H9 (cell line): ENCODE data around the gene UPK1A. TPM values are rescaled to one million over a fixed set of nuclear protein-coding genes. Genes with fewer than 3 reads are reported as not detected.

ENCODE experiments used
- DNase-seq: peaks from one replicate; pipeline ENCODE4 v3.0.0-alpha.2; 2017
- H2AFZ ChIP-seq: one replicate; pipeline ENCODE4 v1.6.1; 2013; ENCODE audit warnings: mild to moderate bottlenecking, low read length, control low read depth, moderate library complexity
- H2AK5ac ChIP-seq: 2 replicates; pipeline ENCODE4 v1.6.1; 2013; ENCODE audit warnings: low read length, control low read depth, mixed read lengths; ENCODE audit not compliant: insufficient read length
- H2BK120ac ChIP-seq: one replicate; pipeline ENCODE4 v1.6.1; 2013; ENCODE audit warnings: low read depth, mild to moderate bottlenecking, low read length, control low read depth, inconsistent platforms; ENCODE audit not compliant: poor library complexity, severe bottlenecking
- H2BK12ac ChIP-seq: 2 replicates; pipeline ENCODE4 v1.6.1; 2013; ENCODE audit warnings: low read length, control low read depth, mixed read lengths, low read depth; ENCODE audit not compliant: insufficient read length
- H2BK15ac ChIP-seq: 2 replicates; pipeline ENCODE4 v1.6.1; 2013; ENCODE audit warnings: low read depth, low read length, control low read depth
- H2BK20ac ChIP-seq: one replicate; pipeline ENCODE4 v1.6.1; 2013; ENCODE audit warnings: low read depth, mild to moderate bottlenecking, low read length, control low read depth, inconsistent platforms; ENCODE audit not compliant: poor library complexity, severe bottlenecking
- H2BK5ac ChIP-seq: 2 replicates; pipeline ENCODE4 v1.6.1; 2013; ENCODE audit warnings: low read length, control low read depth, mixed read lengths; ENCODE audit not compliant: insufficient read length
- H3K14ac ChIP-seq: 2 replicates; pipeline ENCODE4 v1.6.1; 2013; ENCODE audit warnings: low read length, control low read depth; ENCODE audit not compliant: insufficient read depth
- H3K18ac ChIP-seq: 2 replicates; pipeline ENCODE4 v1.6.1; 2013; ENCODE audit warnings: low read depth, mild to moderate bottlenecking, mixed read lengths, low read length, control low read depth; ENCODE audit not compliant: insufficient read length
- H3K23ac ChIP-seq: 2 replicates; pipeline ENCODE4 v1.6.1; 2013; ENCODE audit warnings: low read length, control low read depth, mixed read lengths, low read depth; ENCODE audit not compliant: insufficient read length
- H3K23me2 ChIP-seq: 2 replicates; pipeline ENCODE4 v1.6.1; 2013; ENCODE audit warnings: low read depth, mild to moderate bottlenecking, mixed read lengths, low read length, control low read depth; ENCODE audit not compliant: insufficient read length, poor library complexity, severe bottlenecking
- H3K27ac ChIP-seq: 2 replicates; pipeline ENCODE4 v1.5.1; 2013; ENCODE audit warnings: low read length, control low read depth, mixed read lengths, low read depth; ENCODE audit not compliant: insufficient read length
- H3K27me3 ChIP-seq: 2 replicates; pipeline ENCODE4 v1.6.1; 2013; ENCODE audit warnings: low read length, control low read depth, inconsistent platforms; ENCODE audit not compliant: insufficient read depth
- H3K4ac ChIP-seq: 2 replicates; pipeline ENCODE4 v1.6.1; 2013; ENCODE audit warnings: low read depth, mild to moderate bottlenecking, control low read depth, inconsistent platforms, low read length, moderate library complexity
- H3K4me1 ChIP-seq: 2 replicates; pipeline ENCODE4 v1.6.1; 2013; ENCODE audit warnings: low read length, control low read depth, inconsistent platforms; ENCODE audit not compliant: insufficient read depth
- H3K4me2 ChIP-seq: 2 replicates; pipeline ENCODE4 v1.6.1; 2013; ENCODE audit warnings: low read length, control low read depth, mixed read lengths; ENCODE audit not compliant: insufficient read length, insufficient read depth
- H3K56ac ChIP-seq: 2 replicates; pipeline ENCODE4 v1.6.1; 2013; ENCODE audit warnings: low read depth, mild to moderate bottlenecking, mixed read lengths, low read length, control low read depth; ENCODE audit not compliant: insufficient read length
- H3K79me1 ChIP-seq: 2 replicates; pipeline ENCODE4 v1.6.1; 2013; ENCODE audit warnings: low read depth, mild to moderate bottlenecking, moderate library complexity, low read length, control low read depth, inconsistent platforms; ENCODE audit not compliant: insufficient read depth, poor library complexity, severe bottlenecking
- H3K79me2 ChIP-seq: 2 replicates; pipeline ENCODE4 v1.6.1; 2013; ENCODE audit warnings: low read length, control low read depth, inconsistent platforms; ENCODE audit not compliant: insufficient read depth
- H3K9ac ChIP-seq: 2 replicates; pipeline ENCODE4 v1.6.1; 2013; ENCODE audit warnings: low read length, control low read depth, mixed read lengths; ENCODE audit not compliant: insufficient read length; ENCODE audit errors: extremely low read depth
- H3K9me3 ChIP-seq: one replicate; pipeline ENCODE4 v1.6.1; 2013; ENCODE audit warnings: low read depth, low read length, inconsistent platforms; ENCODE audit not compliant: control insufficient read depth
- H3T11ph ChIP-seq: one replicate; pipeline ENCODE4 v1.6.1; 2013; ENCODE audit warnings: mild to moderate bottlenecking, low read length, control low read depth, inconsistent platforms
- H4K20me1 ChIP-seq: one replicate; pipeline ENCODE4 v1.6.1; 2013; ENCODE audit not compliant: control insufficient read depth, insufficient read length, insufficient read depth
- H4K5ac ChIP-seq: 2 replicates; pipeline ENCODE4 v1.6.1; 2013; ENCODE audit warnings: low read depth, mild to moderate bottlenecking, mixed read lengths, low read length, control low read depth; ENCODE audit not compliant: insufficient read length
- H4K8ac ChIP-seq: replicated peaks from 2 replicates; pipeline ENCODE4 v1.6.1; 2013; ENCODE audit warnings: low read length, control low read depth, mixed read lengths, low read depth; ENCODE audit not compliant: insufficient read length
- H4K91ac ChIP-seq: 2 replicates; pipeline ENCODE4 v1.6.1; 2013; ENCODE audit warnings: low read depth, mild to moderate bottlenecking, moderate library complexity, mixed read lengths, low read length, control low read depth; ENCODE audit not compliant: insufficient read length
- H3K27ac Mint-ChIP-seq, 3 experiments: 2 replicates in 2 of 3; 3 replicates in 1 of 3; pipeline ENCODE4 v1.8.0; 2020 to 2021; ENCODE audit warnings: mixed read lengths in 3 of 3, mild to moderate bottlenecking in 1 of 3, moderate library complexity in 1 of 3
- H3K27me3 Mint-ChIP-seq: 2 replicates; pipeline ENCODE4 v1.8.0; 2021; ENCODE audit warnings: low read depth, mild to moderate bottlenecking, moderate library complexity, mixed read lengths
- H3K36me3 Mint-ChIP-seq, 3 experiments: 2 replicates in 2 of 3; 3 replicates in 1 of 3; pipeline ENCODE4 v1.8.0; 2020 to 2021; ENCODE audit warnings: low read depth in 3 of 3, mixed read lengths in 3 of 3; ENCODE audit not compliant: insufficient read depth in 1 of 3
- H3K4me1 Mint-ChIP-seq, 2 experiments: 2 replicates each; pipeline ENCODE4 v1.8.0; 2020; ENCODE audit warnings: mixed read lengths in 2 of 2
- H3K4me3 Mint-ChIP-seq, 2 experiments: 2 replicates in 1 of 2; 3 replicates in 1 of 2; pipeline ENCODE4 v1.8.0; 2020 to 2021; ENCODE audit warnings: mild to moderate bottlenecking in 2 of 2, mixed read lengths in 2 of 2, moderate library complexity in 1 of 2
- H3K9me3 Mint-ChIP-seq, 2 experiments: 2 replicates in 1 of 2; 3 replicates in 1 of 2; pipeline ENCODE4 v1.8.0; 2020; ENCODE audit warnings: mild to moderate bottlenecking in 2 of 2, mixed read lengths in 2 of 2, moderate library complexity in 1 of 2
- CTCF ChIP-seq: fragments of 200-600 bp; sonication (generic); conservative IDR thresholded peaks from 3 replicates; pipeline ENCODE4 v1.8.0; 2021; ENCODE audit warnings: antibody characterized with exemption, mild to moderate bottlenecking
- WGBS: extraction: QIAGEN DNeasy Blood & Tissue Kit; methylation state at CpG from one replicate; pipeline ENCODE4 v1.1.7; 2013; ENCODE audit warnings: missing lambda C conversion rate, low lambda C conversion rate, mixed read lengths; ENCODE audit not compliant: insufficient read length; ENCODE audit errors: extremely low coverage; 5-methylcytosine and 5-hydroxymethylcytosine counted together
- total RNA-seq: library from RNA; stranded (reverse); gene quantifications from 2 replicates; pipeline ENCODE4 v1.2.1, GENCODE V29; 2021

UPK1A gene
- total RNA-seq, 1 experiment from 2014 or later = 4.3 TPM

DNA sequence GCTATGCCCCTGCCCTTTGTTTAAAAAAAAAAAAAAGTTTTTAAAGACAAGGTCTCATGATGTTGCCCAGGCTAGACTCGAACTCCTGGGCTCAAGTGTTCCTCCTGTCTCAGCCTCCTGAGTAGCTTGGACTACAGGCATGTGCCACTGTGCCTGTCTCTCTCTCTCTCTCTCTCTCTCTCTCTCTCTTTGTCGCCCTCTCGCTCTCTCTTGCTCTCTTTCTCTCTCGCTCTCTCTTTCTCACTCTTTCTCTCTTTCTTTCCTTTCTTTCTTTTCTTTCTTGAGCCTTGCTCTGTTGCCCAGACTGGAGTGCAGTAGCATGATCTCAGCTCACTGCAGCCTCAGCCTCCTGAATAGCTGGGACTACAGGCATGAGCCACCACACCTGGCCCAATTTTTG is 10.7 kb upstream of the UPK1A start:
- Histone ChIP-seq H4K5ac (no peak overlapping the region), H2BK120ac (no peak overlapping the region), H4K91ac (no peak overlapping the region), H3K4me2 (no peak overlapping the region), H3K27ac (no peak overlapping the region), H3T11ph (no peak overlapping the region), H3K23me2 (no peaks in the 10 kb centered on the region), H3K79me2 (no peaks in the 10 kb centered on the region), H4K8ac (no peak overlapping the region), H2BK5ac (no peak overlapping the region), H3K27me3 (no peaks in the 10 kb centered on the region), H2AFZ (no peak overlapping the region), H3K9ac (no peak overlapping the region), H2AK5ac (no peak overlapping the region), H2BK20ac (no peak overlapping the region), H2BK15ac (no peak overlapping the region), H3K4ac (no peak overlapping the region), H4K20me1 (no peaks in the 10 kb centered on the region), H3K79me1 (no peaks in the 10 kb centered on the region), H3K4me1 (no peaks in the 10 kb centered on the region), H3K23ac (no peak overlapping the region), H3K14ac (no peak overlapping the region), H3K9me3 (no peaks in the 10 kb centered on the region), H3K18ac (no peak overlapping the region), H2BK12ac (no peak overlapping the region), H3K56ac (no peak overlapping the region)
- no peaks in the 10 kb centered on the region for H3K4me1 Mint-ChIP-seq
- TF ChIP-seq CTCF = no peak
- H3K27ac Mint-ChIP-seq = peak overlapping the region in 1 of 3 experiments; percentile 16; a peak in 1 of 7 replicates
- no peaks in the 10 kb centered on the region for H3K27me3 Mint-ChIP-seq
- no CpG with 5 or more reads among the region's 4 CpGs for WGBS
- no peaks in the 10 kb centered on the region for H3K9me3 Mint-ChIP-seq
- H3K4me3 Mint-ChIP-seq = no peak overlapping the region
- peaks cover 59 to 83% (median 82%) of the 10 kb centered on the region in 3 experiments for H3K36me3 Mint-ChIP-seq
- DNase-seq = no peak
